GM21381 (cell line): ENCODE data around the gene KCNF1.

Source experiments
- ATAC-seq: cut with Tn5 transposase; IDR thresholded peaks from one replicate; pipeline ENCODE4 v1.9.1; 2021; ENCODE audit warnings: mild to moderate bottlenecking, moderate library complexity; ENCODE audit not compliant: unreplicated experiment

Gene KCNF1, protein sequence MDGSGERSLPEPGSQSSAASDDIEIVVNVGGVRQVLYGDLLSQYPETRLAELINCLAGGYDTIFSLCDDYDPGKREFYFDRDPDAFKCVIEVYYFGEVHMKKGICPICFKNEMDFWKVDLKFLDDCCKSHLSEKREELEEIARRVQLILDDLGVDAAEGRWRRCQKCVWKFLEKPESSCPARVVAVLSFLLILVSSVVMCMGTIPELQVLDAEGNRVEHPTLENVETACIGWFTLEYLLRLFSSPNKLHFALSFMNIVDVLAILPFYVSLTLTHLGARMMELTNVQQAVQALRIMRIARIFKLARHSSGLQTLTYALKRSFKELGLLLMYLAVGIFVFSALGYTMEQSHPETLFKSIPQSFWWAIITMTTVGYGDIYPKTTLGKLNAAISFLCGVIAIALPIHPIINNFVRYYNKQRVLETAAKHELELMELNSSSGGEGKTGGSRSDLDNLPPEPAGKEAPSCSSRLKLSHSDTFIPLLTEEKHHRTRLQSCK

DNA sequence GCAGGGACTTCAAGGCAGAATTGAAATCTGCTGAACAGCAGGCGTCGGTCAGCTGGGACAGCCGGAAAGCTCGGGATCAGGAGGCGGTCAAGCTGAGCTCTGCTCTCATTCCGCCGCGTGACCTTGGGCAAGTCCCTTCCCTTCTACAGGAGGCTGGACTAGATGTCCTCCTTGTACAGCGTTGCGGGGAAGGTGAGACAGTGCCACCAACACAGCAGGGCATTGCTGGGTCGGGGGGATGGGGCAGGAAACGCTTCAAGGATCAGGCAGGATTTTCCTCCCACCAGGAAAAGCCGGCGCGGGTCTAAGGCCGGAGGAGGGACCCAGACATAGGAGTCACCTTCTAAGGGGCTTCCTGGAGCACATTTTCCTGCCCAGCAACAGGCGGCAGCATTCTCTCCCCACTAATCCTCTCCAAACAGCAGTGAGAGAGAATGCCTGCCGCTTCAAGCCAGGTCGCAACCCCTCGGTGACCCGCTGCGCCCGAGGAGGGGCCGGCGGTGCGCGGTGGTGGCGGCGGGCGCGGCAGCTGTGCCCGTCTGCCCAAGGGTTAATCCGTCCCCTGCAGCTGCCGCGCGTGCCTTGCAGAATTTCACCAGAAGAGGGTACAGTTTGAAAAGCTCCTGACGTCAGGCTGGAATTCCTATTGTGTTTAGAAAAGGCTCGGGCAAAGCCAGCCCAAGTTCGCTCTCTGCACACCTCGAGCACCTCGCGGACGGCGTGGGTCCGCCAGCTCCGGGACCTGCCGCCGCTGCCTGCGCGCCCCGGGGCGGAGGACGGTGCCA lies at the start of gene KCNF1:
TSS of gene KCNF1 (plus strand) at position 644 of the 785 bp plus-strand sequence. CDS start 493 bp downstream, outside the sequence.
- ATAC-seq, result no peak

DNA sequence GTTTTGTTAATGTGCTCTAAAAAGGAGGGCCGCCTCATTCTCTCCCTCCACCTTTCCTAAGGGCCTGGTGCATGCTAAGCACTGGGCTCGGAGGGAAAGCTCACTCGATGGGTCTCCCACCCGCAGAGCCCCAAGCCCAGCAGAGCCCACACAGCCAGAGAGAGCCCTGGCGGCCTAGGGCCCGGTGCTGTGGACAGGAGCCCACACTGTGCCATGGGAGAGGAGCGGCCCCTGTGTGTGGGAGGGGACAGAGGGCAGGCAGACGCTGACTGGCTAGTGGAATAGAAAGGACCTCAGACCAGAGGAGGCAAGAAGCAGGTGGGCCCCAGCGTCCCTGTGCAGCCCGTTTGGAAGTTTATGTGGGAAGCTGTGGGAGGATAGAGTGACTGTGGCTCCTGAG lies 49.4 kb upstream of the KCNF1 start:
- ATAC-seq, result no peak

DNA sequence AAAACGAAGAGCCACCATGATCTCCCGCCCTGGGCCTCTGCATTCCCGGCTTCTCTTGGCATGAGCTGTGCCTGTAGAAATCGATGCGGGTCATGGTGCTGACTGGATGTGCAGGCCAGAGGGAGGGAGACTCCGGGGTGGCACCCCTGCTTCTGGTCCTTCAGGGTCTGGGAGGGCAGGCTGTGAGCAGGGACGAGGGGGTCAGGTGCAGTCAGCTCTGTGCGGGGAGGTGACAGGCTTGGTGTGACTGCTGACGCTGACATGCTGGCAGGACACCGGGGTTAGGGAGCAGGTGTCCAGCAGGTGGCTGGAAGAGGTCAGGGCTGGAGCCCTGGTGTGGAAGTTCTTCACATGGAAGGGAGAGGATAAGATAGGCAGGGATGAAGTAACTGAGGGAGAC lies 48.7 kb upstream of the KCNF1 start:
- no peak for ATAC-seq

DNA sequence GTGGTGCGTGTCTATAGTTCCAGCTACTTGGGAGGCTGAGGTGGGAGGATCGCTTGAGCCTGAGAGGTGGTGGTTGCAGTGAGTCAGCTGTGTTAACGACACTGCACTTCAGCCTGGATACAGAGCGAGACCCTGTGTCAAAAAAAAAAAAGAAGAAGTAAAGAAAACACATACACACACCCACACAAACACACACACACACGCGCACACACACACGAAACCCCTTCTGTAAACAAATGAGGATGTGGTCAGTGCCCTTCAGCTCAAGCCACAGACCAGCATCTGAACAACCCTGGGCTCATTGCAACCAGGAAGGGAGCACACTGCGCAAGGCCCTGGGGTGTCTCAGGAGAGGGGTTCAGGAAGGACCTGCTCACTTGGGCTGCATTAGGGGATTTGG lies 47.9 kb upstream of the KCNF1 start:
- ATAC-seq, result peak; percentile 65

DNA sequence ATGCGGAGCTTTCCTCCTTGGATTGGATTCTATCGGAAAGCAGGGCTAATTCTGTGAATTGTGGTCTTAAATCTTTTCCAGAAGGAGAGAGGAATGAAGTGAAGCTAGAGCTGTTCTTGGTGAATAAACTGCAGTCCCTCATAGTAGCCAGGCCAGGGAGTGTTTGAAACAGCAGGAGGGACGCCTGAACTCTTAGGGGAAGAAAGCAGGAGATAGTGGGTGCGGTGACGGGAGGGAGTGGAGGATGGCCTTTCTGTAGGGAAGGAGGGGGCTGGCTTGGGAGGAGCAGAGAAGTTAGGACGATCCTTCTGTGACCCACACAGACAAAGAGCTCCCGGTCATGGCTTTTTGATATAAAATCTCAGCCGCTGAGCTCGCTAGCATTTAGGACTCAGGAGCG lies 47.5 kb upstream of the KCNF1 start:
- ATAC-seq, result no peak

DNA sequence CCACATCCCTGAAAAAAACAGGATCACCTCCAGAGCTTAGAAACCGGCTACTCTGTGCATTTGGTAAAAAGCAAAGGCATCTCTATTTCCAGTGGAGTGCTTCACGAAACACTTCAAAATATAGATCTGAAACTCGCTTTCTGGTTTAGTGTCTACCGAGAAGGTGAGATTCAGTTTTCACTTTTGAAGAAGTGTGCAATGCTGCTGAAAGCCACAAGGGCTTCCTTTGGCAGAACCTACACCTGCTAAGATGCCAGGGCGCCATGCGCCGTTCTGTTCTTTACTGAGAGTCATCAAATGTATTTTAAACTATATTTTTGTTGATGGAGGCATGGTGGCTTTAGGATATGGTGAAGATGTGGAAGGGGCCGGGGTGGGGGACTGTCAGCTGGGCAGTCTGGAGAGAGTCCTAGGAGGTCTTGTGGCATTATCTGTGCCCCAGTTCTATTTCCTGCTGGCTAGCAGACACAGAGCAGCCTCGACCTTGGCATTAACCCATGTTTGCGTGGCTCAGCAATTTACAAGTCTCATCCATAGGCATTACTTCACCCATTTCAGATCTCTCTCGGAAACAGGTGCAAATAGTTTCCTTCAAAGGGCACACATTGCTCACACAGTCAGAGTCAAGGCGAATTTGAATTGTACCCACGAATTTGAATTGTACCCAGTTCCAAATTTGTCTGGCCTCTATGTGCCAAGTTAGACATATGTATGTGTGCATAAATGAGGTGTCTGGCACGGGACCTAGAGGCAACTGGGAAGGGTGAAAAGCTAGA lies 46.7 kb upstream of the KCNF1 start:
- ATAC-seq, result peak; percentile 85

DNA sequence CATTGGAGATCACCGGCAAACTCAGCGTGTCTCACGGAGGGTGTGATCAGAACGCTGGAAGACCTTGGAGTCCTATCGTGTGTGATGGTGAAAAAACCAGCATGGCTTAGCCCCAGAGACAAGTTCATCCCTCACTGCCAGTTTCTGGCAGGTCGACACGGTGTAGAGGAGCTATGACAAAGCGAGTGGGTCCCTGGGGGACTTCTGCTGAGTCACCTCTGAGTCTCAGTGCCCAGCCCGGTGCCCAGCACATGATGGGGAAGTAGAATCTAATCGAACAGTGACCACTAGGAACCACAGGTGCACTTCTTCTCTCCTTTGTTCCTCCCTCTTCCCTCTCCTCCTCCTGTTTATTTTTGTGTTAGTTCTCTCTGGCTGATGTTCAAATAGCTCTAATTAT lies 45.9 kb upstream of the KCNF1 start:
- no peak for ATAC-seq

DNA sequence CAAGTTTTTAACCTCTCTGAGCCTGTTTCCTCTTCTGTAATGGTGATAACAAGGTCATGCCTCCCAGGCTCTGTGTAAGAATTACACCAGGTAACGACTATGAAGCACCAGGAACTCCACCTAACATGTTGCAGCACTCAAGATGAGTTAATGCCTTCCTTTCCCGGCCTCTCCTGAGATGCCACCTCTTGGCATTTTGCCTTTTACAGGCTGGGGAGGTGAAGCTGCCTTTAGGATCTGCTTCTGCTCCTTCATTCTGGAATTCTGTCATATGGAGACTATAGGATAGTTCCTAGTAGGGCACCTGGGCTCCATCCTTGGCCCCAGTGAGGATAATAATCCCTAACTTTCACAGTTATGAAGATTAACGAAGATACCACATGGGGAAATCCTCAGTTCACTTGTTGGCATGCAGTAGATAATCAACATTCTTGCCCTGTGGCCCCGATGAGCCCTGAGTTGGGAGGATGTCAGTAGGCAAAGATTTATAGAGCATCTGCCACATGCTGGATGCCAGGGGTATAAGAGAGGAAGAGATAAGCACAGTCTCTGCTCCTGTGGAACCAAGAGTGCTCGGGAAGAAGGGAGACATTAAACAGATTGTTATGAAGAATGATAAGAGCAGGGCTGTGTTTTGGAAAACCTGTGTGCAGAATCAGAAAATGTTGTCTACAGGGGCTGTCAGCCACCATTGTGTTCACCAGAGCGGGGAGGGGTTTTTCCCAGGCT lies 43.9 kb upstream of the KCNF1 start:
- ATAC-seq, result no peak

DNA sequence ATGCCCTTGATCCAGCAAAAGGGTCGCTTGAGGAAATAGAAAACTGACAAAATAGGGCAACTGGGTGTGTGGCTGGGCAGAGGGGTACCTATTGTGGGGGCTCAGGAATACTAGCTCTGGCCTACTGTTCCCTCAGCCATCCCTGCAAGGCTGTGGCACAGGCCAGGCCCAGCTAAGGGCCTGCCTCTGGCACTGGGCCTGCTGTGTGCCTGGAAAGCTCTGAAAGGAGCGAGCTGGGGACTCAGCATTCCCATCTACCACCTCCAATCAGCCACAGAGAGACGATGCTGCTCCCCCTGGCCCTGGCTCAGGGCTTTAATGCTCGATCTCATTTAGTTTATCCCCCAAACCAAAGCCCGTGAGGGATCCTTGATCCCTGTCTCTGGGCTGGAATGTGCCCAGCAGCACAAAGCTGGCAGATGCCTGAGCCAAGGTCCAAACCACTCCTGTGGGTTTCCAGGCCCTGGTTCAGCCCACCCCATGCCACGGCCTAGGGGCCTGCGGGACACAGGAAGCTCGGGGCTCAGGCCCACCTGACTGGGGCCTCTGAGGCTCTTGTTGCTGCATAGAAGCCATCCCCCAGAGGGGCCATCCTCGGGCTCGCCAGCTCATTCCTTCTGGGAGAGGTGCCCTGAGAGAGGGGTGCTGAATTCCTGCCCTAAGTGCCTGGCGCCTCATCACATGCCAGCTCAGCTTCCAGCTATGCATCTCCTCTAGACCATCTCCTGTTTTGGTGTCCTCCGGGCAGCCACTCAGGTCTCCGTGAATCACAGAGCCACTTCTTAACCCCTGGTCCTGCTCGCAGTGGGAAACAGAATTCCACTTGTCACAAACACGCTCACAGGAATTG lies 43.0 kb upstream of the KCNF1 start:
- no peak for ATAC-seq

DNA sequence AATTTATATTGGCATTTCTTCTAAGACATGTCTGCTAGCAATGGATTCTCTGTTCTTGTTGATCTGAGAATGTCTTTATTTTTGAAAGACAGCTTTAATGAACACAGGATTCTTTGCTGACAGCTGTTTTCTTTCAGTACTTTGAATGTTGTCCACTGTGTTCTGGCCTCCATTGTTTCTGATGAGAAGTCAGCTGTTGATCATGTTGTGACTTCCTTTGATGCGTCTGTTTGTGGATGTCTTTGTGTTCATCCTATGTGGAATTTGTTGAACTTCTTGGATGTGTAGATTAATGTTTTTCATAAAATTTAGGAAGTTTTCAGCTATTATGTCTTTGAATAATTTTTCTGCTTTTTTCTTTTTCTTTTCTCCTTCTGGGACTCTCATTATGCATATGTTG lies 39.8 kb upstream of the KCNF1 start:
- ATAC-seq, result no peak

DNA sequence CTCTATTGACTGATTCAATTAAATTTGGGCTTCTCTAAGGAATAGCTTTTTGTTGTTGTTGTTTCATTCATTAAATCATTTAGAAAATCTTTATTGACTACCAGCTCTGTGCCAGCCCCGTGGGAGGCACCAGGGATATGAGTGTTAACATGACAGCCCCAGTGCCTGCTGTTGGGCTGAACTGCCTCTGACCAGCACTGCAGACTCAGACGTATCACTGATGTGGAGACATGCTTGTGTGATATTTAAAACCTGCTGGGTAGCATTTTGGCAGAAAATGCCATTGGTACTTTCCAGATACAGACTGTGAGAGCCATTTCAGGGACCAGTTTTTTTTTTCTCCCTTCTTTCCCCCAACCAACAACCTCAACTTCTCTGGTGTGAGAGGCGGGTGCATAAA lies 38.6 kb upstream of the KCNF1 start:
- ATAC-seq, result no peak

DNA sequence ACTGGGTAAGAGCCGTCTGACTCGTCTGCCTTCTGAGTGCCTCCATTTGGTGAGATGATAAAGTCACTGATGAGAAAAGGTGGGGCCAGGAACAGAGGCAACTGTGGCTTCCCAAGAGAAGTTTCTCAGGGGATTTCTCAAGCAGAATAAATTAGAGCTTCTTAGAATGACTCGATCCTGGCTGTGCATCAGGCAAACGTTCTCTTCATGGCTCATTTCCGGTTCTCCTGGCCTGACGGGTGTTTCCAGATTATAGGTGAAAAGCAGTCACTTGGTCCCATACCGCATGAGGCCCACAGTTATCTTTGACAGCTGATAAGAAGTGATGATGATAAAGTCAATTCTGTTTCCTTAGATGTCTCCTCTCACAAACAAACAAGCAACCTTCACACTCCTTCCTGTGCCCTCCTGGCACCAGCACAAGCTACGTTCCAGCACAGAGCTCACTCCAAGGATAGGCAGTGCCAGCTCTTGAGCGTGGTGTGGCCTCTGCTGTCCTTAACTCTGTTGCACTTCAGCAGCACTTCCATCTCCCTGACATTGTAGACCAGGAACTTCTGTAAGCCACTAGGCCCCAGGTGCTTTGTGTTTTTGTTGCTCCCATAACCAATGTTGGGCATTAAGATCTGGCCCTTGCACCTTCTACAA lies 37.8 kb upstream of the KCNF1 start:
- no peak for ATAC-seq

DNA sequence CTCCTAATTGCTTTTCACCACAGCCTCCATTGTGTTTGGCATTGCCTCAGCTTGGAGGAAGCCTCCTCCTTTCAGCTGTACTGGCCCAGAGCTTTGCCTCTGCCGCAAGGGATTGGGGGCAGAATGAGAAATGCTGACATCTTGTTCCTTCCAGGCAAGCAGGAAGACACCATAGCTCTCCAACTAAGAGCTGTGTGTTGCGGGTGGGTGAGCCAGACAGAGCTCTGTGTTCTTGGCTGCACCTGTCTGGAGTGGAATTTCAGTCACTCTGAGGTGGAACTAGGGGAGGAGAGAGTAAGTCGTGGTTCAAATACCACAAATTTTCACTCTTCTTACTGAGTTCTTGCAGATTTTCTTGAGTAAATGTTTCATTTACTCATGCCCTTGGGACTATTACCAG lies 36.6 kb upstream of the KCNF1 start:
- no peak for ATAC-seq

DNA sequence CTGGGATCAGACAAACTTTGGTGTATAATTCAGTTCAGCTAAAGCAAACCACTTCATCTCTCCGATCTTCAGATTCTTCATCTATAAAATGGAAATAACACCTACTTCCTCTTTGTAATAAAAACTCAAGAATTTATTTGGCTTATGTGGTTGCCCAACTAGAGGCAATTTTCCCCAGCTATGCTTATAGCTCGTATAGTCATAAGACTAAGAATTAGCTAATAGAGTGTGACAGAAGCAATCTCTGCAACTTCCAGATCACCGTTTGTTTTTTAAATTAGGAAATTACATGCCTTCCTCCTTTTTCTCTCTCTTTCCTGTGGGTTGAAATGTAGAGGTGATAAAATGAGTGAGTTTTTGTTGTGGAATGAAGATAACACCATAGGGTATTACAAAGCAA lies 35.3 kb upstream of the KCNF1 start:
- no peak for ATAC-seq

DNA sequence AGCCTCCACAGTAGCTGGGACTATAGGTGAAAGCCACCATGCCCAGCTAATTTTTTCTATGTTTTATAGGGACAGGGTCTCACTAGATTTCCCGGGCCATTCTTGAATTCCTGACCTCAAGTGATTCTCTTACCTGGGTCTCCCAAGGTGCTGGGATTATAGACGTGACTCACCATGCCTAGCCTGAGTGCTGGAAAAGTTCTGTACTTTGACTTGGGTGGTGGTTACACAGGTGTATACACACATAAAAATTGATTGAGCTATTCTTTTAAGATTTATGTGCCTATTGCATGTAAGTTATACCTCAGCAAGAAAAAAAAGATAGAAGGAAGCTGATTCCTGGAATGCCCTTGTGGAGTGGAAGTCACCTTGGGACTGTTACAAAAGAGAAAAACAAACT lies 34.8 kb upstream of the KCNF1 start:
- no peak for ATAC-seq

DNA sequence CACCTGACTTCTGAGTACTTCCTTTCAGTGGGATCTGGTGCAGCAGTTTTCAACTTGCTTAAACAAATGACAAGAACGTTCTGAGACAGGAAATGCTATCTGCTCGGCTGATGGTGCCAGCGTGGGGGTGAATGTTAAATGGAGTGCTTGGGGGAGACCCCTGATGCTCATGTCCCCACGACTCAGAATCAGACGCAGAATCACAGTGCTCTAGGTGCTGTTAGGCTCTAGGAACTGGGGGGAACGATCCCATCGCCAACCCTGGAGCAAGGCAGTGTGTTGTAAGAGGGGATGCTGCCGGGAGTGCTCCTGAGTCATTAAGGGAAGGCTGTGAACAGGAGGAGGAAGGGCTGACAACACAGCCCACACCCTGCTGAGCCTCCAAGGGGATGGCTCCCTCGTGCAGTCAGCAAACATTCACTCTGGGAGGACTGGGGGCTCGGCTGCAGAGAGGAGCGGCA lies 34.1 kb upstream of the KCNF1 start:
- ATAC-seq, result no peak

DNA sequence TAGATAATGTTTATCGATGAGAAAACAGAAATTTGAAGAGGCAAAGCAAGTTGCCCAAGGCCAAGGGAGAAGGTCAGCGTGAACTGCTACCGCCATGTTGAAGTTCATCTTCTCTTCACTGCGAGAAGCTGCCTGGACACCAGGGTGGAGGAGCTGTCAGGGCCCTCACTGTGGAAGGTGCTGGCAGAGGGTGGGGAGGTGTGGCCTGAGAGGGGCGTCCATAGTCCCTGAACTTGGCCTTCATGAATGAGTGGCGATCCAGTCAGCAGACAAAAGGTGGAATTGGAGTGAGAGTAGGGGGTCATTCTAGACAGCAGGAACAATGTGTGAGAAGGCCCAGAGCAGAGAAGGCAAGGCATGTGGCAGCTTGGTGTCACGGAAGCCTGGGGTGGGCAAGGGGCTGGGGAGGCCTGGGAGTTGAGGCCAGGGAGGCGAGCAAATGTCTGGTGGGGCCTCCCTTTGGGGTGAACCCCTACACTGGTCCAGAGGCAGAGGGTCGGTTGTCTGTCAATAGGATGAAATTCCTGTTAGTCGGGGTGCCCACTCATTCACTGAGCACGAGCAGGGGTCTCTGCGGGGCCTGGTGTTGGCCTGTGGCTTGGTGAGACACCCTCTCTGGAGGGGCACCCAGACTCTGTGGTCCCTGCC lies 33.3 kb upstream of the KCNF1 start:
- no peak for ATAC-seq

DNA sequence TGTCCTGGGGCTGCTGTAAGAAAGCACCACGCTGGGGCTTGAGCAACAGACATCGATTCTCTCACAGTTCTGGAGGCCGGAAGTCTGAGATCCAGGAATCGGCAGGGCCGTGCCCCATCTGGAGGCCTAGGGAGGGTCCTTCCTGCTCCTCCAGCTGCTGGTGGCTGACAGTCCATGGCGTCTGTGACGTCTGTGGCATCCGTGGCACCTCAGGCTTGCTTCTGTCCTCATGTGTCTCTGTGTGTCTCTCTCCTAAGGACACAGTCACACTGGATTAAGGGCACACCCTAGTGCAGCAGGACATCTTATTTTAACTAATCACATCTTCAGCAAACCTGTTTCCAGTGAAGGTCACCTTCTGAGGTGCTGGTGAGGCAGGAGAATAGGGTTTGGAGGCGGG lies 32.6 kb upstream of the KCNF1 start:
- no peak for ATAC-seq
